RWPE1 (cell line): ENCODE results near the gene ACTN4.

Experiments used
- CTCF ChIA-PET: fragments of 350-600 bp; sonication (Branson Sonifier 250); formaldehyde crosslinking; extraction: SDS; loops from one replicate; lab custom pipeline; 2021; lab: Yijun Ruan, JAX
- POLR2A ChIA-PET: fragments of 400-600 bp; formaldehyde crosslinking; extraction: SDS; loops from one replicate; lab custom pipeline; 2020; ENCODE audit warnings: antibody characterized with exemption; ENCODE audit not compliant: low non-redundant PET; lab: Yijun Ruan, JAX
- DNase-seq: peaks from one replicate; pipeline ENCODE4 v3.0.0; 2012; ENCODE audit warnings: low spot score
- H3K27ac ChIP-seq: fragments of 450-650 bp; 2 replicates; pipeline ENCODE4 v1.5.1; 2017
- CTCF ChIP-seq: fragments of 450-650 bp; conservative IDR thresholded peaks from 2 replicates; pipeline ENCODE4 v1.5.1; 2017; ENCODE audit warnings: low read depth, mild to moderate bottlenecking

The ACTN4 gene

GRCh38 chr19:38663156-38663651, 15.8 kb downstream of the ACTN4 start:
- DNase-seq, result no peak
- H3K27ac ChIP-seq, result peak overlapping the region; percentile 87
- ChIA-PET CTCF (interaction anchor here (1.1 kb wide), 1 partner anchor 18 kb away, joined by 5 read pairs; no protein-coding TSS in a partner anchor), POLR2A (interaction anchor here (1.2 kb wide), 1 partner anchor 25 kb away, joined by 3 read pairs; no protein-coding TSS in a partner anchor)
- TF ChIP-seq CTCF, result no peak

GRCh38 chr19:38663957-38664502, 16.6 kb downstream of the ACTN4 start:
- no peak for DNase-seq
- ChIA-PET CTCF (interaction anchor here (0.6 to 1.1 kb wide), 2 partner anchors 17 to 29 kb away, joined by 3 to 5 read pairs; no protein-coding TSS in a partner anchor), POLR2A (no interaction called here)
- peak overlapping the region; percentile 87 for H3K27ac ChIP-seq
- TF ChIP-seq CTCF, result no peak

- ChIA-PET CTCF (interaction anchor here (0.6 kb wide), 2 partner anchors 25 to 29 kb away, joined by 3 read pairs; no protein-coding TSS in a partner anchor), POLR2A (interaction anchor here (0.5 kb wide), 1 partner anchor 149 kb away, joined by 7 read pairs; no protein-coding TSS in a partner anchor)
- H3K27ac ChIP-seq, result peak overlapping the region; percentile 87
Measured at GRCh38 chr19:38664503-38665211, 17.2 kb downstream of the ACTN4 start.

GRCh38 chr19:38665219-38665931, 17.9 kb downstream of the ACTN4 start:
- ChIA-PET CTCF (no interaction called here), POLR2A (no interaction called here)
- TF ChIP-seq CTCF, result no peak
- peak overlapping the region; percentile 87 for H3K27ac ChIP-seq
- DNase-seq, result no peak

More at GRCh38 chr19:38664503-38665211, 17.2 kb downstream of the ACTN4 start:
- no peak for TF ChIP-seq CTCF
- DNase-seq, result no peak

- ChIA-PET CTCF (no interaction called here), POLR2A (no interaction called here)
- H3K27ac ChIP-seq, result peak overlapping the region; percentile 87
- no peak for DNase-seq
- TF ChIP-seq CTCF, result no peak
Measured at GRCh38 chr19:38665950-38666662, 18.7 kb downstream of the ACTN4 start.
